ENCODE measurements around the gene LIPE.

- no peak for TF ChIP-seq POLR2AphosphoS5 (IDR thresholded peaks at IDR 0.05)
- TF ChIP-seq CTCF (IDR thresholded peaks at IDR 0.05), result no peak
- TF ChIP-seq EP300 (IDR thresholded peaks at IDR 0.05), result no peak
These were observed 17.7 kb downstream of the LIPE start for GRCh38 chr19:42409477-42409876.
